ENCODE data around the gene ENAH.

ENAH gene

DNA sequence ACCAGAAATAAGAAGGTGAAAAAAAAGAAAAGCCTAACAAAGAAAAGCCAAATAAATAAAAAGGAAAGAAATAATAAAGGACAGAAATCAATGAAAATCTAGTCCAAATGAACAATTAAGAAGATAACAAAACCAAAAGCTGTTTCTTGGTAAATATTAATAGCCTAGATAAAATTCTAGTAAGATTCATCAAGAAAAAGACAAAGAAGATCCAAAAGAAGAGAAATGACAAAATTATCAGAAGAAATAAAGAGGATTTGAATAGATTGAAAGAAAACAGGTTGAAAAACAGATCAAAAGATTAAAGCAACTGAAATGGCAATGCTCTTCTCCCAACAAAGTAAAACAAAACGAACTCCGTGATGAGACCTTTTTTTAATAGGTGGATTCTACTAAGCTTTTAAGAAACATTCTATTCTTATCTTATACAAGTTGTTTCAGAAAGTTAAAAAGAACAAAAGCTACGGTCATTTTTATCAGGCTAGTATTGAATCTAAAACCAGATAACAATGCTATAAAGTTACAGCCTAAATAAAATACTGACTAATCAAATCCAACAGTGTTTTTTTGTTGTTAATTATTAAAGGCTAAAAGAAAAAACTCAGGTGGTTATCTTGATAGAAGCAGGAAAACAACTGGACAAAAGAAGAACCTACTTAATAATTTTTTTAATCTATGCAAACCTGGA, 50.9 kb downstream of the ENAH start:
- peaks cover 10% of the 10 kb centered on the region; the same call in 1 of the 2 replicates for H3K9me3 ChIP-seq (ENCODE audit: insufficient read depth, low read length)
- TF ChIP-seq ZNF274 (IDR thresholded peaks at IDR 0.05; ENCODE audit: low read depth, low read length) = no peak
- no peak for TF ChIP-seq SUZ12 (IDR thresholded peaks at IDR 0.05; ENCODE audit: extremely low read depth, insufficient read depth, insufficient read length)
- TF ChIP-seq YY1 (IDR thresholded peaks at IDR 0.05; ENCODE audit: insufficient read depth, insufficient read length) = no peak
- H3K4me1 ChIP-seq (ENCODE audit: insufficient read depth, insufficient read length) = no peaks in the 10 kb centered on the region
- H3K36me3 ChIP-seq (ENCODE audit: insufficient read depth, insufficient read length, low read length) = peaks cover 5% of the 10 kb centered on the region
- H3K9ac ChIP-seq (ENCODE audit: insufficient read length, low read depth) = no peak overlapping the region
- no peak overlapping the region for H3K4me3 ChIP-seq (ENCODE audit: insufficient read length, low read depth)
- H3K27me3 ChIP-seq (ENCODE audit: insufficient read depth, insufficient read length) = no peaks in the 10 kb centered on the region
- no peak for DNase-seq (ENCODE audit: low read depth, low spot score)

DNA sequence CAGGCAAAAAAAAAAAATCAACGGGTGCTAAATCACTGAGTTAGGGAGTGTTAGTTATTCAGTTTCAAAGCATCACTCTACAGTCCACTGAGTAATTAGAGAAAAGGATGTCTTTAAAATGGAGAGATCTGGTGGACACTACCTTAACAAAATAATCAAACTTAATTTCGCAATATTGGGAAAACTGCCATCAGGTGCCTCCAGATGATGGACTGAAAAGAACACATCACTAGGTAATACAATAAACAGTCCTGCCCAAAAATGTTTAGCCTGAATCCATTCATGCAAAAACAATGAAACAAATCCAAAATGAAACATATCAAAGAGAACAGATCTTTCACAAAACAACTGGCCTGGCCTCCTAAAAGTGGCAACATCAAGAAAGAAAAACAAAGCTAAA, 54.1 kb downstream of the ENAH start:
- DNase-seq (ENCODE audit: low read depth, low spot score) = no peak
- H3K27me3 ChIP-seq (ENCODE audit: insufficient read depth, insufficient read length) = no peaks in the 10 kb centered on the region
- no peak overlapping the region for H3K4me3 ChIP-seq (ENCODE audit: insufficient read length, low read depth)
- no peaks in the 10 kb centered on the region for H3K4me1 ChIP-seq (ENCODE audit: insufficient read depth, insufficient read length)
- TF ChIP-seq ZNF274 (IDR thresholded peaks at IDR 0.05; ENCODE audit: low read depth, low read length) = no peak
- no peak for TF ChIP-seq YY1 (IDR thresholded peaks at IDR 0.05; ENCODE audit: insufficient read depth, insufficient read length)
- no peak for TF ChIP-seq SUZ12 (IDR thresholded peaks at IDR 0.05; ENCODE audit: extremely low read depth, insufficient read depth, insufficient read length)
- H3K9me3 ChIP-seq (ENCODE audit: insufficient read depth, low read length) = peaks cover 10% of the 10 kb centered on the region; the same call in 1 of the 2 replicates
- H3K36me3 ChIP-seq (ENCODE audit: insufficient read depth, insufficient read length, low read length) = peaks cover 8% of the 10 kb centered on the region
- H3K9ac ChIP-seq (ENCODE audit: insufficient read length, low read depth) = no peak overlapping the region

DNA sequence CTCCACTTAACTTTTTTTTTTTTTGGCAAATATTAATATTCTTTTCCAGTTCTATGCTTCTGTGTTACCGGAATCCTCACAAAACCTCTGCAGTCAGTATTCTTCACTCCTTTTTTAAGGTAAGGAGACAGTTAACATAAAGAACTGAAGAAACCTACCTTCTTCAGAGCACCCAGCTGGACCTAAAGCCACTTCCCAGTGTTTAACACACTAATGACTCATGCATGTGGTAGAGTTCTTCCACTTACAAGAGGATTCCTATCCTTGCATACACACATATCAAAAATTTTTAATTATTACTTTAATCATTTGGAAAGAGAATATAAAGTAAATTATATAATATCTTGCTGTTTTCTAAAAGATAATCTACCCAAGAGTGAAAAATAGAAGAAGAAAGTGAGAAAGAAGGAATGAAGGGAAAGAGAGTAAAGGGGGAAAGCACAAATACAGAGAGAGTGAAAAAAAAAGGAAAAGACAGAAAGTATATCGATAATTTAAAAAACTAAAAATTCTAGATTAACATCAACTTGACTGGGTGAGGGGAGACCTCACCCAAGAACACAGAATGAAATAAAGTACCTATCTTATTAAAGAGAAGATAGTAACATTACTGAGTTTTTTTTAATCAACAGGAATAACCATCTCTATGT, 54.9 kb downstream of the ENAH start:
- Histone ChIP-seq H3K9ac (ENCODE audit: insufficient read length, low read depth) (no peak overlapping the region), H3K4me1 (ENCODE audit: insufficient read depth, insufficient read length) (no peaks in the 10 kb centered on the region), H3K9me3 (ENCODE audit: insufficient read depth, low read length) (peaks cover 10% of the 10 kb centered on the region; the same call in 1 of the 2 replicates), H3K4me3 (ENCODE audit: insufficient read length, low read depth) (no peak overlapping the region), H3K36me3 (ENCODE audit: insufficient read depth, insufficient read length, low read length) (peaks cover 8% of the 10 kb centered on the region), H3K27me3 (ENCODE audit: insufficient read depth, insufficient read length) (no peaks in the 10 kb centered on the region)
- DNase-seq (ENCODE audit: low read depth, low spot score) = no peak
- TF ChIP-seq SUZ12 (IDR thresholded peaks at IDR 0.05; ENCODE audit: extremely low read depth, insufficient read depth, insufficient read length) (no peak), ZNF274 (IDR thresholded peaks at IDR 0.05; ENCODE audit: low read depth, low read length) (no peak), YY1 (IDR thresholded peaks at IDR 0.05; ENCODE audit: insufficient read depth, insufficient read length) (no peak)

DNA sequence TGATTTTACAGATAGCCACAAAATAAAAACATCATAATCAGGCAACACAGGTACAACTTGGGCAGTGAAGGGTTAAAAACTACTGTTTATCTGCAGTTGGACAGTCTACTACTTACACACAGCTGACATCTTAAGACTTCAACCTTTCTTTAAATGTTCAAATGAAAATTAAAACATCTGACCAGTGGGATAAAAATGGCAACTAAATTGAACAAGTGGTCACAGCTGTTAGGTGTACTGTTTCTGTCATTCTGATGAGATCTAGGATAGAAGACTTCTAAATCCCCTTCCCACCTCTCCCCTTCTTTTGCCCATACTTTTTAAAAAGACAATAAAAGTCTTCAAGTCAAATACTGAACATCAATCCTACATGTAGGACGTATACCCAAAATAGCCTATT, 56.2 kb downstream of the ENAH start:
- H3K4me3 ChIP-seq (ENCODE audit: insufficient read length, low read depth) = no peak overlapping the region
- H3K4me1 ChIP-seq (ENCODE audit: insufficient read depth, insufficient read length) = no peaks in the 10 kb centered on the region
- peaks cover 10% of the 10 kb centered on the region; the same call in 1 of the 2 replicates for H3K9me3 ChIP-seq (ENCODE audit: insufficient read depth, low read length)
- DNase-seq (ENCODE audit: low read depth, low spot score) = no peak
- TF ChIP-seq ZNF274 (IDR thresholded peaks at IDR 0.05; ENCODE audit: low read depth, low read length) = no peak
- TF ChIP-seq SUZ12 (IDR thresholded peaks at IDR 0.05; ENCODE audit: extremely low read depth, insufficient read depth, insufficient read length) = no peak
- no peak for TF ChIP-seq YY1 (IDR thresholded peaks at IDR 0.05; ENCODE audit: insufficient read depth, insufficient read length)
- no peaks in the 10 kb centered on the region for H3K27me3 ChIP-seq (ENCODE audit: insufficient read depth, insufficient read length)
- peaks cover 8% of the 10 kb centered on the region for H3K36me3 ChIP-seq (ENCODE audit: insufficient read depth, insufficient read length, low read length)
- no peak overlapping the region for H3K9ac ChIP-seq (ENCODE audit: insufficient read length, low read depth)

DNA sequence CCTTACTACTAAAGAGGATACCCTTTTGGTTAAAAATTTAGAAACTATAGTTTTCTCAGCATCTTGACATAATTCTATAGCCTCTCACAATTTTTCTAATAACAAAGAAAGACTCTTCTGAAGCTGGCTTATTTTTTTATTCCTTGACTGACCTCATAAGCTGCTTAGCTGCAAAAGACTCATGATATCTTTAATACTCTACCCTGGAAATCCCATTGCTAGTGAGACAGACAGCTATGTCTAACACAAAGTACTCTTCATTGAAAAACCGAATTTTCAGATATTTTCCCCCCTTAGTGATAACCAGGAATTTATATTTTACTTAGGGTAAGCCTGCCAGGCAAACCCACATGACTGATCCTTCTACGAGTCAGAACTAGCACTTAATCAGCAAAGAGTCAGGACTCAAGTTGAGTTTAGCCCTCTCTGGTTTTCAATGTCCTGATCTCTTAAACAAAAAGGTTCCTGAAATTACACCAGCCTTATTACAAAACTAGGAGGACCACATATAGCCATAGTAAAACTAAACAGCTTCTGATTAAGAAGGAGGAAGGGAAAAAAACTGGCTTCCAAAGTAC, 56.9 kb downstream of the ENAH start:
- Histone ChIP-seq H3K4me3 (ENCODE audit: insufficient read length, low read depth) (no peak overlapping the region), H3K36me3 (ENCODE audit: insufficient read depth, insufficient read length, low read length) (peaks cover 8% of the 10 kb centered on the region), H3K9ac (ENCODE audit: insufficient read length, low read depth) (no peak overlapping the region), H3K4me1 (ENCODE audit: insufficient read depth, insufficient read length) (no peaks in the 10 kb centered on the region), H3K9me3 (ENCODE audit: insufficient read depth, low read length) (peaks cover 10% of the 10 kb centered on the region; the same call in 1 of the 2 replicates), H3K27me3 (ENCODE audit: insufficient read depth, insufficient read length) (no peaks in the 10 kb centered on the region)
- DNase-seq (ENCODE audit: low read depth, low spot score) = no peak
- TF ChIP-seq YY1 (IDR thresholded peaks at IDR 0.05; ENCODE audit: insufficient read depth, insufficient read length) (no peak), ZNF274 (IDR thresholded peaks at IDR 0.05; ENCODE audit: low read depth, low read length) (no peak), SUZ12 (IDR thresholded peaks at IDR 0.05; ENCODE audit: extremely low read depth, insufficient read depth, insufficient read length) (no peak)

DNA sequence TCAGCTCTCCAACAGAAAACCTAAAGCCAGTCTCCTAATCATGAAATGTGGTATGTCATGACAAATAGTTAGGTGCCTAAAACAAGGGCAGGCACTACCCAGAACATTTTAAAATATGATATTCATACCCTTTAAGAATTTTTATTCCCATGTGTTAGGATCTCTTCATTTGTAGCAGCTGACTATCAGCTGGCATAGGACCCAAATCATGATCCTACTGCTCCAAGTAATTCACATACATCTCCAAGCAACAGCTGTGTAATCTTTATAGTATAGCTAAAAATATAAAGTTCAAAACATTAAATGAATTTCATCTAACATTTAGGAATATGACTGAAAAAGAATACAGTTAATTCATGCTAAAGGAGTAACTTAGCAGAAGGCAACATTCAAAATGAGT, 57.5 kb downstream of the ENAH start:
- Histone ChIP-seq H3K36me3 (ENCODE audit: insufficient read depth, insufficient read length, low read length) (peaks cover 8% of the 10 kb centered on the region), H3K9me3 (ENCODE audit: insufficient read depth, low read length) (peaks cover 7% of the 10 kb centered on the region; the same call in 1 of the 2 replicates), H3K4me3 (ENCODE audit: insufficient read length, low read depth) (no peak overlapping the region), H3K4me1 (ENCODE audit: insufficient read depth, insufficient read length) (no peaks in the 10 kb centered on the region), H3K27me3 (ENCODE audit: insufficient read depth, insufficient read length) (no peaks in the 10 kb centered on the region), H3K9ac (ENCODE audit: insufficient read length, low read depth) (no peak overlapping the region)
- TF ChIP-seq YY1 (IDR thresholded peaks at IDR 0.05; ENCODE audit: insufficient read depth, insufficient read length) (no peak), SUZ12 (IDR thresholded peaks at IDR 0.05; ENCODE audit: extremely low read depth, insufficient read depth, insufficient read length) (no peak), ZNF274 (IDR thresholded peaks at IDR 0.05; ENCODE audit: low read depth, low read length) (no peak)
- no peak for DNase-seq (ENCODE audit: low read depth, low spot score)

DNA sequence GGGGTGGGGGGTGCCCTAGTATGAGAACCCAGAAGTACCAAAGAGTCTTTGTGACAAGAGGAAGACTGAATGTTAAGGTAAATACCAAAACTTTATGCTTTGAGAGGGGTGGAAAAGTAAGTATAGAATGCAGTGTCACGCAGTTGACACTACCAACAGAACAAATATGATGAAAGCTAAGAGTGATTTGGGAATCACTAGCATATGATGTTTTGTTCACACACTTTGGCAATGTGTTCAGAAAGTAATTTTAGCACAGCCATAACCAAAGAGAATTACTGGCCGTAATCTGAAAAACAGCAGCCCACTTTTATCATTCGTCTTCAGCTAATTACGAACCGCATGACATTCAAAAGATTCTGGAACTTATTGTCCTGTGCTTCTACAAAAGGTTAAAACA, 59.5 kb downstream of the ENAH start:
- Histone ChIP-seq H3K9me3 (ENCODE audit: insufficient read depth, low read length) (no peaks in the 10 kb centered on the region), H3K9ac (ENCODE audit: insufficient read length, low read depth) (no peak overlapping the region), H3K4me1 (ENCODE audit: insufficient read depth, insufficient read length) (no peaks in the 10 kb centered on the region), H3K36me3 (ENCODE audit: insufficient read depth, insufficient read length, low read length) (peaks cover 3% of the 10 kb centered on the region), H3K4me3 (ENCODE audit: insufficient read length, low read depth) (no peak overlapping the region), H3K27me3 (ENCODE audit: insufficient read depth, insufficient read length) (no peaks in the 10 kb centered on the region)
- no peak for TF ChIP-seq SUZ12 (IDR thresholded peaks at IDR 0.05; ENCODE audit: extremely low read depth, insufficient read depth, insufficient read length)
- TF ChIP-seq YY1 (IDR thresholded peaks at IDR 0.05; ENCODE audit: insufficient read depth, insufficient read length) = no peak
- TF ChIP-seq ZNF274 (IDR thresholded peaks at IDR 0.05; ENCODE audit: low read depth, low read length) = no peak
- DNase-seq (ENCODE audit: low read depth, low spot score) = no peak
